Erythroblast (primary cell): ENCODE data around the gene CAMSAP3.

Source experiments
- GATA1 ChIP-seq: IDR thresholded peaks from 2 replicates; pipeline ENCODE4 v1.6.1; 2011; ENCODE audit warnings: low read depth, mild to moderate bottlenecking, control low read depth, low read length, moderate library complexity
- POLR2A ChIP-seq: IDR thresholded peaks from 2 replicates; pipeline ENCODE4 v1.6.1; 2011; ENCODE audit warnings: mild to moderate bottlenecking, low read length

DNA sequence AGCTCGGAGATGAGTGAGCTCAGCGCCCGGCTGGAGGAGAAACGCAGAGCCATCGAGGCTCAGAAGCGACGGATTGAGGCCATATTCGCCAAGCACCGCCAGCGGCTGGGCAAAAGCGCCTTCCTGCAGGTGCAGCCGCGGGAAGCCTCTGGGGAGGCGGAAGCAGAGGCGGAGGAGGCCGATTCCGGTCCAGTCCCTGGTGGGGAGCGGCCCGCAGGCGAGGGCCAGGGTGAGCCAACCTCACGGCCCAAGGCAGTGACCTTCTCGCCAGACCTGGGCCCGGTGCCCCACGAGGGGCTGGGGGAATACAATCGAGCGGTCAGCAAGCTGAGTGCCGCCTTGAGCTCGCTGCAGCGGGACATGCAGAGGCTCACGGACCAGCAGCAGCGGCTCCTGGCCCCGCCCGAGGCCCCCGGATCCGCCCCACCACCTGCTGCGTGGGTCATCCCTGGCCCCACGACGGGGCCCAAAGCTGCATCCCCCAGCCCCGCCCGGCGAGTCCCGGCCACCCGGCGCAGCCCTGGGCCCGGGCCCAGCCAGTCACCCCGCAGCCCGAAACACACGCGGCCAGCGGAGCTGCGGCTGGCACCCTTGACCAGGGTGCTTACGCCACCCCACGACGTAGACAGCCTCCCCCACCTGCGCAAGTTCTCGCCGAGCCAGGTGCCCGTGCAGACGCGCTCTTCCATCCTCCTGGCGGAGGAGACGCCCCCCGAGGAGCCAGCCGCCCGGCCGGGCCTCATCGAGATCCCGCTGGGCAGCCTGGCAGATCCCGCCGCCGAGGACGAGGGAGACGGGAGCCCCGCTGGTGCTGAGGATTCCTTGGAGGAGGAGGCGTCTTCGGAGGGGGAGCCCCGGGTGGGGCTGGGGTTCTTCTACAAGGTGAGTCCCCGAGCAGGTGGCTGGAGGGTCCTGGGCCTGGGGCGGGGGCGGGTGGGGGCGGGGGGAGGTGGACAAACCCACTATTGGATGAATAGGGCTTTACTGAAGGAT, 16.9 kb downstream of the CAMSAP3 start:
- no peak for TF ChIP-seq POLR2A
- TF ChIP-seq GATA1 = no peak
